HK-2 (cell line): ENCODE results near the gene HOXD4.
A peak's percentile ranks its signal among the peaks of the same experiment; 100 is the strongest.

ENCODE experiments used
- DNase-seq: peaks from one replicate; pipeline ENCODE4 v3.0.0-alpha.2; 2018; ENCODE audit not compliant: unreplicated experiment

HOXD4 gene

GRCh38 chr2:176126929-176127773 is 24.2 kb upstream of the HOXD4 start:
- DNase-seq: peak; percentile 60

- DNase-seq: no peak
Observed at GRCh38 chr2:176127774-176128072, 23.6 kb upstream of the HOXD4 start.

- DNase-seq: no peak
Observed at GRCh38 chr2:176128172-176128981, 23.0 kb upstream of the HOXD4 start.

- DNase-seq: peak; percentile 71
Observed at GRCh38 chr2:176128982-176129796, 22.2 kb upstream of the HOXD4 start, which contains the start of gene HOXD8. HOXD8 (plus strand) TSS chr2:176129705; CDS start chr2:176130367, 662 bp downstream.

- peak; percentile 51 for DNase-seq
Observed at GRCh38 chr2:176129813-176130146, 21.6 kb upstream of the HOXD4 start.

GRCh38 chr2:176130147-176130956 is 21.0 kb upstream of the HOXD4 start:
- DNase-seq: peak; percentile 41

- DNase-seq: no peak
Observed at GRCh38 chr2:176130957-176131847, 20.1 kb upstream of the HOXD4 start.

GRCh38 chr2:176131848-176132158 is 19.5 kb upstream of the HOXD4 start:
- DNase-seq: no peak

GRCh38 chr2:176132205-176133171 is 18.9 kb upstream of the HOXD4 start:
- no peak for DNase-seq

GRCh38 chr2:176133389-176133788 is 18.0 kb upstream of the HOXD4 start:
- DNase-seq: no peak

- no peak for DNase-seq
Observed at GRCh38 chr2:176134035-176134434, 17.3 kb upstream of the HOXD4 start.

GRCh38 chr2:176135035-176135440 is 16.3 kb upstream of the HOXD4 start:
- no peak for DNase-seq

GRCh38 chr2:176136374-176137251 is 14.7 kb upstream of the HOXD4 start:
- peak; percentile 46 for DNase-seq

GRCh38 chr2:176137252-176137580 is 14.1 kb upstream of the HOXD4 start:
- no peak for DNase-seq

GRCh38 chr2:176137906-176138305 is 13.4 kb upstream of the HOXD4 start:
- no peak for DNase-seq

GRCh38 chr2:176138526-176138922 is 12.8 kb upstream of the HOXD4 start:
- no peak for DNase-seq

GRCh38 chr2:176138923-176139660 is 12.3 kb upstream of the HOXD4 start:
- no peak for DNase-seq
